Measurements from ENCODE around the gene RGS11. TPM values are rescaled to one million over a fixed set of nuclear protein-coding genes. Genes with fewer than 3 reads are reported as not detected.

RGS11 gene
- total and polyA plus RNA-seq, 12 donors, result 0.83 to 98.6 (median 6.1) TPM

- H3K4me1 ChIP-seq (replicated peaks in 1 of 2), result no peaks in the 10 kb centered on the region
- H3K36me3 ChIP-seq (replicated peaks in 1 of 2), result peaks cover 0 to 16% of the 10 kb centered on the region in 2 donors
- no peaks in the 10 kb centered on the region for H3K9me3 ChIP-seq (replicated peaks in 1 of 3)
- intact Hi-C loops (cut with DNase I), result no loop called here
- no peak overlapping the region for H3K27ac ChIP-seq
- WGBS, 4 donors, result 93 to 100% (median 94%) methylated on average over 7 to 32 of the region's 32 CpGs; no CpG with 5 or more reads in 1 of the 4 donors
- DNase-seq, result no peak
- TF ChIP-seq POLR2A (IDR thresholded peaks at IDR 0.05), result no peak
- no peak for TF ChIP-seq CTCF (IDR thresholded peaks at IDR 0.05)
- no peaks in the 10 kb centered on the region for H3K27me3 ChIP-seq
- no peak overlapping the region for H3K4me3 ChIP-seq
These were observed 22.1 kb upstream of the RGS11 start for GRCh38 chr16:297832-298231.

- no peak overlapping the region for H3K27ac ChIP-seq
- H3K4me3 ChIP-seq, result no peak overlapping the region
- no peaks in the 10 kb centered on the region for H3K9me3 ChIP-seq (replicated peaks in 1 of 3)
- 91 to 95% (median 92%) methylated on average over 29 to 37 of the region's 37 CpGs for WGBS, 4 donors
- H3K4me1 ChIP-seq (replicated peaks in 1 of 2), result no peaks in the 10 kb centered on the region
- no peak for DNase-seq
- H3K27me3 ChIP-seq, result no peaks in the 10 kb centered on the region
- TF ChIP-seq POLR2A (IDR thresholded peaks at IDR 0.05) (no peak), CTCF (IDR thresholded peaks at IDR 0.05) (no peak)
- peaks cover 0 to 25% of the 10 kb centered on the region in 2 donors for H3K36me3 ChIP-seq (replicated peaks in 1 of 2)
- intact Hi-C loops (cut with DNase I), result no loop called here
These were observed 21.2 kb upstream of the RGS11 start for GRCh38 chr16:296806-297510.

- no peaks in the 10 kb centered on the region for H3K27me3 ChIP-seq
- H3K27ac ChIP-seq, result no peak overlapping the region
- H3K9me3 ChIP-seq (replicated peaks in 1 of 3), result no peaks in the 10 kb centered on the region
- no peak for DNase-seq
- no peaks in the 10 kb centered on the region for H3K4me1 ChIP-seq (replicated peaks in 1 of 2)
- WGBS, 4 donors, result 93 to 100% (median 95%) methylated on average over 9 to 14 of the region's 14 CpGs; no CpG with 5 or more reads in 1 of the 4 donors
- TF ChIP-seq POLR2A (IDR thresholded peaks at IDR 0.05), result no peak
- no peak for TF ChIP-seq CTCF (IDR thresholded peaks at IDR 0.05)
- H3K4me3 ChIP-seq, result no peak overlapping the region
- H3K36me3 ChIP-seq (replicated peaks in 1 of 2), result peaks cover 0 to 26% of the 10 kb centered on the region in 2 donors
- intact Hi-C loops (cut with DNase I), result no loop called here
These were observed 20.5 kb upstream of the RGS11 start for GRCh38 chr16:296276-296675.

GRCh38 chr16:293043-293775, 17.5 kb upstream of the RGS11 start:
- no peak overlapping the region for H3K4me3 ChIP-seq
- peaks cover 0 to 42% of the 10 kb centered on the region in 2 donors for H3K36me3 ChIP-seq (replicated peaks in 1 of 2)
- H3K9me3 ChIP-seq (replicated peaks in 1 of 3), result no peaks in the 10 kb centered on the region
- WGBS, 4 donors, result 91 to 93% (median 92%) methylated on average over 18 to 32 of the region's 32 CpGs
- no peaks in the 10 kb centered on the region for H3K27me3 ChIP-seq
- no peaks in the 10 kb centered on the region for H3K4me1 ChIP-seq (replicated peaks in 1 of 2)
- no peak for TF ChIP-seq CTCF (IDR thresholded peaks at IDR 0.05)
- TF ChIP-seq POLR2A (IDR thresholded peaks at IDR 0.05), result no peak
- intact Hi-C loops (cut with DNase I), result no loop called here
- no peak for DNase-seq
- no peak overlapping the region for H3K27ac ChIP-seq
